ENCODE results near the gene ACER3. TPM values are rescaled to one million over a fixed set of nuclear protein-coding genes. Genes with fewer than 3 reads are reported as not detected.

ACER3 gene
- total RNA-seq, 3 donors from 2014 or later, result 32.3 to 45.7 (median 39.2) TPM

GRCh38 chr11:76927160-76927559, 66.4 kb downstream of the ACER3 start:
- TF ChIP-seq, protein P1, sequence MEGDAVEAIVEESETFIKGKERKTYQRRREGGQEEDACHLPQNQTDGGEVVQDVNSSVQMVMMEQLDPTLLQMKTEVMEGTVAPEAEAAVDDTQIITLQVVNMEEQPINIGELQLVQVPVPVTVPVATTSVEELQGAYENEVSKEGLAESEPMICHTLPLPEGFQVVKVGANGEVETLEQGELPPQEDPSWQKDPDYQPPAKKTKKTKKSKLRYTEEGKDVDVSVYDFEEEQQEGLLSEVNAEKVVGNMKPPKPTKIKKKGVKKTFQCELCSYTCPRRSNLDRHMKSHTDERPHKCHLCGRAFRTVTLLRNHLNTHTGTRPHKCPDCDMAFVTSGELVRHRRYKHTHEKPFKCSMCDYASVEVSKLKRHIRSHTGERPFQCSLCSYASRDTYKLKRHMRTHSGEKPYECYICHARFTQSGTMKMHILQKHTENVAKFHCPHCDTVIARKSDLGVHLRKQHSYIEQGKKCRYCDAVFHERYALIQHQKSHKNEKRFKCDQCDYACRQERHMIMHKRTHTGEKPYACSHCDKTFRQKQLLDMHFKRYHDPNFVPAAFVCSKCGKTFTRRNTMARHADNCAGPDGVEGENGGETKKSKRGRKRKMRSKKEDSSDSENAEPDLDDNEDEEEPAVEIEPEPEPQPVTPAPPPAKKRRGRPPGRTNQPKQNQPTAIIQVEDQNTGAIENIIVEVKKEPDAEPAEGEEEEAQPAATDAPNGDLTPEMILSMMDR (IDR thresholded peaks at IDR 0.05), result no peak
- DNase-seq, result no peak
- Histone ChIP-seq H3K36me3 (ENCODE audit: low read depth) (no peaks in the 10 kb centered on the region), H3K4me3 (no peak overlapping the region), H3K9me3 (no peaks in the 10 kb centered on the region), H3K4me1 (ENCODE audit: low read depth) (no peaks in the 10 kb centered on the region)
- no peak for ATAC-seq
- intact Hi-C loops (cut with DNase I, micrococcal nuclease), result no loop called here

- no peaks in the 10 kb centered on the region for H3K36me3 ChIP-seq (ENCODE audit: low read depth)
- ATAC-seq (no peak), DNase-seq (no peak)
- no peak overlapping the region for H3K4me3 ChIP-seq
- TF ChIP-seq, protein P1 (IDR thresholded peaks at IDR 0.05), result no peak
- H3K9me3 ChIP-seq, result peaks cover 7% of the 10 kb centered on the region
- no peaks in the 10 kb centered on the region for H3K4me1 ChIP-seq (ENCODE audit: low read depth)
- intact Hi-C loops (cut with DNase I, micrococcal nuclease), result no loop called here
Measured at GRCh38 chr11:76935042-76935441, 74.3 kb downstream of the ACER3 start.

DNA sequence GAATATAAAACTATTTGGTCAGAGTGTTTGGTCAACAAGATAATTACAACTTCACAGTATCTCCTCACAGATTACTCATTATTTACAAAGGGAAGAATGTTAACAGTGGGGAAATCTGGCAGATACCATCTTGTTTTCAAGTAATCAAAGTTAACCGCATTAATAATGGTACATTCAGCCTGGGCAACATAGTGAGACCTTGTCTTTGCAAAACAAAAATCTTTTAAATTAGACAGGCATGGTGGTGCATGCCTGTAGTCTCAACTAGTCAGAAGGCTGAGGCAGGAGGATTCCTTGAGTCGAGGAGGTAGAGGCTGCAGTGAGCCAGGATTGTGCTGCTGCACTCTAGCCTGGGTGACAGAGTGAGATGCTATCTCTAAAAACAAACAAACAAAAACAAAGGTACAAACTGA, 78.5 kb downstream of the ACER3 start:
- no peak overlapping the region for H3K4me3 ChIP-seq
- DNase-seq, result no peak
- H3K9me3 ChIP-seq, result peaks cover 9% of the 10 kb centered on the region
- no peaks in the 10 kb centered on the region for H3K36me3 ChIP-seq (ENCODE audit: low read depth)
- ATAC-seq, result no peak
- intact Hi-C loops (cut with DNase I, micrococcal nuclease), result no loop called here
- no peaks in the 10 kb centered on the region for H3K4me1 ChIP-seq (ENCODE audit: low read depth)
- TF ChIP-seq, protein P1 (IDR thresholded peaks at IDR 0.05), result no peak

DNA sequence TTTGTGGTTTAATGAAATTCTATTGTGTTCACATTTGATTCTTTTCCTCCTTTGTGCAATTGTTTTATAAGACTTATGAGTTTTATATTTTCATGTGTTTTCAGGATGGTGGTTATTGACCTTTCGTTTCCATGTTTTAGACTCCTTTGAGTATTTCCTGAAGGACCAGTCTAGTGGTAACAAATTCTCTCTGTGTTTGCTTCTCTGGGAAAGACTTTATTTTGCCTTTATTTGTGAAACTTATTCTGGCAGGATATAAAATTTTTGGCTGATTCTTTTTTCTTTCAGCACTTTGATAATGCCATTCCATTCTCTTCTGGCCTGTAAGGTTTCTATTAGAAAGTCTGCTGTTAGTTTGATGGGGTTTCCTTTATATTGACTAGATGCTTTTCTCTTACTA, 83.5 kb downstream of the ACER3 start:
- no peak overlapping the region for H3K4me3 ChIP-seq
- no peaks in the 10 kb centered on the region for H3K36me3 ChIP-seq (ENCODE audit: low read depth)
- ATAC-seq (no peak), DNase-seq (no peak)
- no peaks in the 10 kb centered on the region for H3K4me1 ChIP-seq (ENCODE audit: low read depth)
- TF ChIP-seq, protein P1 (IDR thresholded peaks at IDR 0.05), result no peak
- intact Hi-C loops (cut with DNase I, micrococcal nuclease), result no loop called here
- peaks cover 5% of the 10 kb centered on the region for H3K9me3 ChIP-seq

- DNase-seq, result no peak
- peak; percentile 14 for ATAC-seq
- intact Hi-C loops (cut with DNase I, micrococcal nuclease), result no loop called here
Measured at GRCh38 chr11:76946223-76946622, 85.5 kb downstream of the ACER3 start.

More at GRCh38 chr11:76946223-76946622, 85.5 kb downstream of the ACER3 start:
- H3K4me3 ChIP-seq, result no peak overlapping the region
- peaks cover 5% of the 10 kb centered on the region for H3K9me3 ChIP-seq
- no peaks in the 10 kb centered on the region for H3K4me1 ChIP-seq (ENCODE audit: low read depth)
- TF ChIP-seq, protein P1 (IDR thresholded peaks at IDR 0.05), result no peak
- no peaks in the 10 kb centered on the region for H3K36me3 ChIP-seq (ENCODE audit: low read depth)
